GM18909 (cell line): ENCODE measurements around the gene HS6ST1.

Experiments
- ATAC-seq: cut with Tn5 transposase; IDR thresholded peaks from one replicate; pipeline ENCODE4 v1.9.1; 2021; ENCODE audit warnings: mild to moderate bottlenecking; ENCODE audit not compliant: unreplicated experiment, poor library complexity

The HS6ST1 gene

DNA sequence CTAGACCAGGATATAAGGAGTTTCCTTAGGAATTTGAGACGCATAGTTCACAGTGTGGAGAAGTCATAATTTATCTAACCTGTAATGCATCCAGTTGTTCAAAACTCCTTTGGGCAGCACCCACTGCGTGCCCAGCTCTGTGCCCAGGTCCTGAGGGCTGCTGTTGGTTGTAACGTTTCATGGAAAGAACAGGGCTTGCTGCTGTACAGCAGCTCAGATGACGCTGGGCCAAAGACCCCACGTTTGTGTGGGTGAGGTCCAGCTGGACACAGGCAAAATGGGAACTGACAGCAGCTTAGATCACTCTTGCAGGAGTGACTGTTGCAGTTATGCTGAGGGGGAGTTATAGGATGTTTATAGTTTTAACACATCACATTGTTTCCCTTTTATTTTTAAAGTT, 30.0 kb upstream of the HS6ST1 start:
- ATAC-seq, result no peak

DNA sequence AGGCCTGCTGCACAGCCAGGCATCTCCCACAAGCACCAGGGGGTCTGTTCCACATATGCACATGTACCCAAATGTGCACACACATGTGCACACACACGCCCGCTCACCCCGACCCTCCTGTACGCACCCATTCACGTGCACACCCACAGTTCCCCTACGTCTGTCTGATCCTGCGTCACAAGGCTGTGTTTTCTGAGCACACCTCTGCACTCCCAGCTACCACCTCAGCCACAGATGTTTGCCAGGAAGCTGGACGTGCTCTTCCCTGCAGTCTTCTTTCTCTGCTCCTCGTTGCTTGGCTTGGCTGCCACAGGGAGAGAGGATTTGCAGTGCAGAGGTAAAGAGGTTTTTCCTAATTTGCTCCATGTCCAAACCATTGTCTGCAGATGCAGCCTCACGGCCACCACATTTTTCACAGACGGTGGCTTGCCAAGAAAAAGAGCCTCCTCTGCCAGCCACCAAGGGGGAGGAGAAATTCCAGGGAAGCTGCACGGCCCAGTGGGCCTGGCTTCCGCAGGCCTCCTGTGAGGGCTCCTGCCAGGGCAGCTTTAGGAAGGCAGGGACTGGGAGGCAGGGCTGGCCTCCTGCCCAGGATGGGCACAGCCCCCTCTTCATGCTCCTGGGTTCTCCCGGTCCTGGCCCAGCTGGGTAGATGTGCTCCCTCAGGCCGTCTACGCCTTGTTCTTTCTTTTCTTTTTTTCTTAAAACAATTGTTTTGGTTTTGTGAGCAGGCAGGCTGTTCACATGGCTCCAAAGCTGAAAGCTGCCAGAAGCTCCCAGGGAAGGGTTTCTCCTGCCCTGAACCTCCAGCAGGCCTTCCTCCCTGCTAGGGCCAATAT, 29.3 kb upstream of the HS6ST1 start:
- no peak for ATAC-seq

DNA sequence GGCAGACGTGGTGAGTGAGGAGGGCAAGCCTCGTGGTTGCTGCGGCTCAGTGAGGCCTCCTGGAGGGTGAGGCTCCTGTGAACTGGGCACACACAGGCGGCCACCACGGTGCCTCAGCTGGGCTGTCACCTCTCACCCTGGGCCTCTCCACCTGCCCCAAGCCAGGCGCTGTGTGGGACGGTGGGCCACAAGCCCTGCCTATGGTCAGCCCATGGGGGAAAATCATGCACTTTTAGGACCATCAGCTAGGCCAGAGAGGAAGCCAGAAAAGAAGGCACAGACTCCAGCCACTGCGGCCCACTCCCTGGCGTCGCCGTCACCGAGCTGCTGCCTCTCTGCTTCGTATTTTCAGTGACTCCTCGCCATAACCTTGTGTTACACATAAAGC, 28.5 kb upstream of the HS6ST1 start:
- no peak for ATAC-seq

DNA sequence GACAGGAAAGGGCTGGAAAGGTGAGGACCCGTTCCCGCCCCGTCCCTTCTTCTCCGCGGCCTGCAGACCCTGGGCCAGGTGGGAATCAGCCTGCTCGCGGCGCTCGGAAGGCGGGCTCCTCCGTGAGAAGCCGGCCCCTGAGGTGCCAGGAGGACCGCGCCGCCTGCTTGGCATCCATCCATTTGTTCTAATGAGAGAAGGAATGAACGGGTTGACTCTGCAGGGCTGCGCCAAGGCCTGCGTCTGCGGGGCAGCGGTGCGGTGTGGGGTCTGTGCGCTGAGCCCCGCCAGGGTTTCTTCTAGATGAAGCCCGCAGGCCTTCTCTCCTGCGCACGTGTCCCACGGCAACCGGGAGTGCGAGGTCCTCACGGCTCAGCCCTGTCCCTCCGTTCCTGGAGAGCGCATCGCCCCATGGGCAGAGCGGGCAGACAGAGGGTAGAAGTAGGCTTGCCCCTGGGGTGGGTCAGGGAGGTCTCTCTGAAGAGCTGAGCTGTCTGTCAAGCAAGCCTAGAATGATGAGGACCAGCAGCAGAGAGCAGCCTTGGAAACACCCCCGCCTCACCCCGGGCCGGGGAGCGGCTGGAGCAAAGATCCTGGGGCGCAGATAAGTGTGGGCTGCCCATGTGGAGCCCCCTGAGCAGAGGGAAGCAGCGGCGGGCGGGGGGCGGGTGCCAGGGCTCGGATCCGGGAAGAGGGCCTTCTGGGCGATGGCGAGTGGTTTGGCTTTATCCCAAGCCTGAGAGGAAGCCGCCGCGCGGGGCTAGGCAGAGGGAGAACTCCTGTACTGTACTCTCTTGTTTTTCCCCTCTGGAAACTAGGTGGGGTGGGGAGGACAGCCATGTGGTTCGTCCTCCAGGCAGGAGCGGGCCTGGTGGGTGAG, 27.9 kb upstream of the HS6ST1 start:
- no peak for ATAC-seq

DNA sequence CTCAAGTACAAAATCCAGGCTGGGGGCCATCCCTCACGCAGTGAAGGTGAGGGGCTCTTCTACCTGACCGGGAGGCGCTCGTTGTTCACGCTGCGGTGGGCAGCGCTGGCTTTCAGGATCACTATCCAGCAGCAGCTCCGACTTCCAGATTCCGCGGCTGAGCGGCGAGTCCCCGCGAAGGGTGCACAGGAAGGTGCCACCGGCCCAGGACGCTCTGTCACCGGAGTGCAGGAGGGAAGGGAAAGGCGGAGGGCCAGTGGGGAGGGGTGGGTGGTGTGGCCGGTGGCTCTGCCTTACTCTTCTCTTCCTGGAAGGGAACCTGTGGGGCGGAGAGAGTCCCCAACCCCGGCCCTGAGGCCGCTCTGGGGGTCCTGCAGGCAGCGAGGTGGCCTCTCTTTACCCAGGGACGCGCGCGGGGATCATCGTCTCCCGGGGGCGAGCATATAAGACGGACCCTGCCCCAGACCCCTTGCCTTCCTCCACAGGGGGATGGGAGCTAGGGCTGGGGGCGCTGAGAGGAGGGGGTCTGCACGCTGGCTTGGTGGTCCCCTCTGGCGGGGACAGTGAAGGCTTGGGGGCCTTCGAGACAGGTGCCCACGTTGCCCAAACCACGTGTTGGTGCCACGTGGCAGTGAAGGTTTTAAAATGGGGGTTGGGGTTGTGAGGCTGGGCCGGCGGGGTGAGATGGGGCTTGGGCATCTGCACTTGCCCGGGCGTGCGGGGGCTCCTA, 26.9 kb upstream of the HS6ST1 start:
- ATAC-seq, result no peak

DNA sequence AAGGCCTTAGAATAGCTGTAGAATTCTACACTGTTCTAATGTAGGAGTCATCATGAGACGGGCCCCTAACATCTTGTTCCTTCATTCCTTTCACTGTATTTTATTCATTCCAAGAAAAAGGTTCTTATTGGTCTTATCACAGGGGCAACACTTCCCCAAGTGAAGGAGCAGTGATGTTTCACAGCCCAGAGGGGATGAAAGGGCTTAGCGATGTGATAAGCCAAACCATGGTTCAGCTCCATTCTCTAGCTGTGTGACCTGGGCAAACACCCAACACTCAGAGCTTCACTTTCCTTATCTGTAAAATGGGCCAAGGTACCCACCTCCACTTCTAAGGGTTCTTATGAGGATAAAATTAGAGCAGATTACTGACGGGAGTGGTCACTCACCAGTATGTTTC, 25.4 kb upstream of the HS6ST1 start:
- ATAC-seq, result no peak

DNA sequence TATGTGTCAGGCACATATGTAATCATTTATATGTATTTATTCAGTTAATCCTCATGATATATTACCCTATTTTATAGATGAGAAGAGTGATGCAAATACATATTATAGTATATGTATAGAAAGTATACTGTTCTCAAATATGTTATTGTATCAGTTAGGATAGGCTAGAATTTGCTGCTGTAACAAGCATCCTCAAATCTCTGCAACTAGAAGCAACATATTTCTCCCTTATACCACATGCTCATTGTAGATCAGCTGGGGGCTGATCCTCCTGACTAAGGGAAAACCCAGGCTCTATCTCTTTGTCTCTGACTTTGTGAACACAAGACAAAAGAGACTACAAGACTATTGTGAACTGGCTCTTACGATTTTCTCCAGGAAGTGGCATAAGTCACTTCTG, 24.8 kb upstream of the HS6ST1 start:
- no peak for ATAC-seq

DNA sequence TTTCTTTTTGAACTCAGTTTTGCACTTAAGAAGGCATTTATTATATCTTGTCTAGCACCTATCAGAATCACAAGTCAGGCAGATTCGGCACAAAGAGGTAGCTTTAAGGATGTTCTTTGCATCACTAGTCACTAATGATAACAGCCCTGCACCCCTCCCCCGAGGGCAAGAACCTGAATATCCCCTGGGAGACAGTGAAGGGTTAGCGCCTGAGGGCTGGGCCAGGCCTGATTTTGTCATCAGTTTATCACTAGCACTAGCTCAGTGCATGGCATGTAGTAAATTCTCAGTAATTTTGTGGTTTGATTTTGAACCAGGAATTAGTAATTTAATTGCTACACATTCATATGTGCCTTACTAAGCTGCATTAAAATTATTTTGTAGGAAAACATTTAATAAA, 23.9 kb upstream of the HS6ST1 start:
- ATAC-seq, result no peak

DNA sequence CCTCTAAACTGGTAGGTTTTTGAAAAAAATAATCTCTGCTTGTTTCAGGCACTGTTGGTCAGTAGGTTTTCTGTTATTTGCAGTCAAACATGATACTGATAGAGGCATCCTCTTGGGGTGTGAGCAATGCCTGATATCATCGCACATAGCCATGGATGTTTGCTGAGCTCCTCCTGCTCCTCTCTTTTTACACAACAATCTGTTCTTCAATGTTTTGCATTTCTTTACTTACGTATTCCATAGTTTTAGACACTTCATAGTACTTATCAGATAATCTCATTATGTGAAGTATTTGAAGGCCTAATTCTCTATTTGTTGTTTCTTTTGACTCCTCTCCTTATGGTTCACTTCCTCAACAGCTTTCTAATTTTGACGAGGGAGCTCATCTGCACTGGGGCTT, 23.0 kb upstream of the HS6ST1 start:
- ATAC-seq, result no peak

DNA sequence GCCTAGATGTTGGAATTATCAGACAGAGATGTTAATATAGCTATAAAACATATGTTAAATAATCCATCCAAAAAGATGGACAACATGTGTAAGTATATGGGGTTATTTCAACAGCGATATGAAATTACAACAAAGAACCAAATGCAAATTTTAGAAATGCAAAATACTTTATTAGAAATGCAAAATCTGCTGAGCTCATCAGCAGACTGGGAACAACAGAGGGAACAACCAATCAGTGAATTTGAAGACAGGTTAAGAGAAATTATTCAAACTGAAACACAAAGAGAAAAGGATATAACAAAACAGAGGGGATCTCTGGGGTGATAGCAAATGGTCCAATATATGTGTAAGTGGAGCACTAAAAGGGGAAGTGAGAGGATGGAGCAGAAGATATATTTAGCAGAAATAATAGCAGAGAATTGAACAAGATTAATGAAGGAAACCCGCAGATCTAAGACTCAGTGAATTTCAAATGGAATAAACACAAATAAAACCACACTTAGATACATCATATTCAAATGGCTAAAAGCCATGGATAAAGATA, 13.5 kb upstream of the HS6ST1 start:
- ATAC-seq, result no peak

DNA sequence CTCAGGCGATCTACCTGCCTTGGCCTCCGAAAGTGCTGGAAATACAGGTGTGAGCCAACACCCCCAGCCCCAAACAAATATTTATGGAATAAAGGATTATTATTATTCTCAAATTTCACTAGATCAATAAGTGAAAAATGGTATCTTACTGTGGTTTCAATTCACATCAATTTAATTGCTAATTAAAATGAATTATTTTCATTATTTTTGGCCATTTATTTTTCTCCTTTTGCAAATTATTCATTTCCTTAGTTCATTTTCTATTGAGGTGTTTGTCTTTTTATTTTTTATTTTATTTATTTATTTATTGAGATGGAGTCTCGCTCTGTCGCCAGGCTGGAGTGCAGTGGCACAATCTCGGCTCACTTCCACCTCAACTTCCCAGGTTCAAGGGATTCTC, 11.9 kb upstream of the HS6ST1 start:
- ATAC-seq, result no peak

DNA sequence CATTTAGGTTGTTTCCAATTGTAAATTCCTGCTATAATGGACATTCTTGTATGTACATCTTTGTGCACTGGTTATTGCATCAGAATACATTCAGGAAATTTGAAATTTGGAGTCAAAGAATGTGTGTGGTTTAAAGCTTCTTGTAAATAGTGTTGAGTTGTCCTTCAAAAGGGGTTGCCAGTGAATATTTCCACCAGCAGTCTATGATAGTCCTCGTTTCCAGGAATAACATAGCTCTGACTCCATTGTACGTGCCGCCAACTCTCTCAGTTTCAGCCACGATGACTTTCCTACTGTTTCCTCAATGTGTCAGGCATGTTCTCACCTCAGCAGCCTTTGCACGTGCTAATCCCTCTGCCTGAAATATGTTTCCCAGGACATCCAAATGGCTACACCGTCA, 10.9 kb upstream of the HS6ST1 start:
- no peak for ATAC-seq

DNA sequence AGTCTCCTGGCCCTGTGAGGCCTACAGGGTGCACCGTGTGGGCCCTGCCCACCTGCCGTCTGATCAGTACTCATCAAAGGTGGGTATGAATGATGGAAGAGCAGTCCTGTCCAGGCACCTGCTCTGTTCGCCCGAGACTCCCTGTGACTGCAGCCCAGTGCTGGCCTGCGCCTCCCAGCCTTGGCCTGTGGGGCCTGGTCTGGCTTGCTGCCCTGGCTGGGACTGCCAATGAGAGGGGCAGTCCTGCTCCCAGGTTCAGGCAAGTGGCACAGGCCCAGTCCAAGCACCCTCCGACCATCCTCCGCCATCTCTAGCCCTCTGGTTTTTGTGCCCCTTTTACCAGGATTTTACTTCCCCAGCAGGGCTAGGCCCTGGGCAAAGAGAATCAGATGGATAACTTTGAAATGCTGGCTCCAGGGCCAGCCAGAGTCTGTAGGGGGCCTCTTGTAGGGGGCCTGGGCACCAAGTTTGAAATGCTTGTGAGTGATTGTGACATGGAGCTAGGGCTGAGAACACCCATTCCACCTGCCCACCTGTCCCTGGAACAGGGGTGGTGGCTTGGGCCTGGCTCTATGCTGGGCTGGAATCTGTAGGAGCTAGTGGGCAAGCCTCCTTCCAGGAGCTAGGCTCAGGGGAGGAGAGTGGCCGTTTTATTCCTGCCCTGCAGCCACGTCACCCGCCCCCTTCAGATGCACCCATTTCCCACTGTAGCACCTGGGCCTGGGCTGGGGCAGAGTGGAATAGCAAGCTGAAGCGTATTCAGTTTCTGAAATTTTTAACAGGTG, 8.7 kb upstream of the HS6ST1 start:
- no peak for ATAC-seq

DNA sequence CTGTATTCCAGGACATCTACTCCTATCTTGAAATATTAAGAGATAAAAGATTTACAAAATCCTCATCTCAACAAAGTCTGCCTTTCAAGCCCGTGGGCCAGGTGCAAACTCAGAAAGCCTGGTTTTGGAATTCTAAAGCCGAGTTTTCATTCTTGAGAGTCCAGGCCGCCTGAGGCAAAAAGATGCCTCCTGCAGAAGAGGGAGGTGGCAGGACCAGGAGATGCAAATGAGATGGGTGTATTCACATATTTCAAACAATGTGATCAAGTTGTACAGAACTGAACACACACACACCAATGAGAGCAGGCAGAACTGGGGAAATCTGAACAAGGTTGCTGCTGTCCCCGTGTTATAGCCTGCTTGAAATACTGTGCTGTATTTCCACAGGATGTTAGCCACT, 7.7 kb upstream of the HS6ST1 start:
- no peak for ATAC-seq

DNA sequence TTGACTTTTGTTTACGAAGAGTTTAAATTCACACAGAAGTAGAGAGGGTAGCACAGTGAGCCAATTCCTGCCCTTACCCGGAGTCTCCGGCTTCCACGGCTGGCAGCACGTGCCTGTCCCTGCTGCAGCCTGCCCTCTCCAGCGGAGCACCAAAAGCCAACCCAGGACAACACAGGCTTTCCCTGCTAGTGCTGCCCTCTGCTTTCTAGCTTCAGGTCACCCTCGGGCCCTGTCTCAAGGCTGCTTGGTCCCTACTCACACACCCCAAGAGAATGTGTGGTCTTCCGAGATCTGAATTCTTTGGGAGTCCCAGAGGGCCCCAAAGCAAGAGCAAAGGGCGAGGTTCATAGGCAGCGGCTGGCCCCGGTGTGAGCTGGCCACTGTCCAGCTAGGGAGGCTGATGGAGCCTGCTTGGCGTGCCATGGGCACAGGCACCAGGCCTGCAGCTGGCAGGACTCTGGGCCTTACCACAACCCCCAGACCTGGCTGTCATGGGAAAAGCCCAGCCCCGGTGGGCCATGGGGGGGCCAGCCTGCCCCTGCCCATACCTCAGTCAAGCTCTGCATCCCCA, 7.0 kb upstream of the HS6ST1 start:
- no peak for ATAC-seq

DNA sequence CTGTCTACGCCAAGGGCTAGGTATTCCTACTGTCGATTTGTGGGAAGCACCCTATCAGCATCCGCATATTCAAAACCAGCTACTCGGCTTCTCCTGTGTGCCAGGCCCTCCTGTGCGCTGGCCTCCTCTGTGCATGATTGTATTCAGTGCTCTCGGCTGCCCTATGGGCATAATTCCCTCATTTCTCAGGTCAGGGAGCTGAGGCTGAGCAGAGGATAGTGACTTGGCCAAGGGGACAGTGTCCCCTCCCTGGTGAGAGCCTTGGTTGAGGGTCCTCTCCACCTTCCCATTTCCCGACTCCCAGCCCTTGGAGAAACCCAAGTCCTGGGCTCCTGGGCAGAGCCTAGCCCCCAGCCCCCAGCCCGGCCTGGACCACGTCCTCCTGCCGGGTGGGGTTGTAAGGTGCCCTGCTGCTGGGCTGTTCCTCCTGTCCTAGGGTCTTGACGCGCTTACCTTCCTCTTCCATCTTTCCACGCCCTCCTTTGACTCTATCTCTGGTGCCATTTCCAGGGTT, 6.3 kb upstream of the HS6ST1 start:
- no peak for ATAC-seq

DNA sequence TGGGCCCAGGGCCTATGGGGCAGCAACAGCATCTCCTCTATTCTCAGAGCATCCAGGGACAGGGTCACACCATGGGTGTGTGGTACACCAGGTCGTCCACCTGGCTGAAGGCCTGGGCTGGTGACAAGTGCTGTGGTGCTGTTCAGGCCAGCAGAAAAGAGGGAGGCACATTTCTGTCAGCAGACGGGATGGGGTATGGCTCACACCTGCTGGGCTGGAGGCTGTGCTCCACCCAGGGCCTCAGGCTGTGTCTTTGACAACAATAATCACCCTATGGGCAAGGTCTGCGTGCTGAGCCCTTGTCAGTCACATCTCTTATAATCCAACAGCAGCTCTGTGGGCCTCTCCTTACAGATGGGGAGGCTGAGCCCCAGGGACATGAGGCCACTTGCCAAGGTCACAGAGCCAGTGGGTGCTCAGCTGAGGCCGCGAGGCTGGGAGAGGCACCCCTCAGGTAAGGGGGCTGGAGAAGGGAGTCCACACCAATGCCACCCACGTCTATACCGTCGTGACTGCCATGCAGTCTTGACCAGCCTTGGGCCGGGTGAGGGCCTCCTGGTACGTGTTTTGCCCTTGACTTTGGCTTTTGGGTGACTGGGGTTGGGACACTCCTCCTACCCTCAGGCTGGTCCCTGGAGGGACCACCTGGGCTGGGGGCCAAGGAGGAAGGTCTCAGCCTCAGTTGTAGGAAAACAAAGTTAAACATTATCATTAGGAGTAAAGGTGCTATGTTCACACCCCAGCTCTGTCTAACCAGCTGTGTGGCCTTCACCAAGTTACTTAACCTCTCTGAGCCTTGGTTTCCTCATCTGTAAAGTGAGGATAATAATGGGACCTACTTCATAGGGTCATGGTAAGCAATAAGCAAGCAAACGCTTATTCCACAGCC, 5.6 kb upstream of the HS6ST1 start:
- no peak for ATAC-seq

DNA sequence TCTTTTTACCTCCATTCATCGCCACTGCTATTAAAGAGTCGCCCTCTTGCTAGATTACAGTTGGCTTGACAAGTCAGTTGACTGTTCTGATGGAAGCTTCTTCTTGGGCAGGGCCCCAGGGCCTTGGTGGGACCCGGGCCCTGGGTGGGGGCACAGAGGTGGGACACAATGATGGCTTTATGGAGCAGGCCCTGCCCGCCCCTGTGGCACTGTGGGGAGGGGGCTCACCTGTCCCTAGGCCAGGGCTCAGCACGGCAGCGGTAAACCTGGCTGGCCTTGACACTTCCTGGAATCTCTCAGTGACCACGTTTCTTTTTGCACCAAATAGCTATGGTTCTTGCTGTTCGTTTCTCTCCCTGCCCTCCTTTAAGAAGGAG, 4.9 kb upstream of the HS6ST1 start:
- no peak for ATAC-seq
